ENCODE results near the gene AOPEP.

AOPEP gene

GRCh38 chr9:94979904-94980507, 253.5 kb downstream of the AOPEP start:
- no peaks in the 10 kb centered on the region for H3K36me3 ChIP-seq (ENCODE audit: control insufficient read depth in 1 of 2, insufficient read depth in 2 of 2, low read length in 2 of 2)
- H3K9ac ChIP-seq (ENCODE audit: low read depth in 1 of 2, low read length in 2 of 2) = no peak overlapping the region
- peaks cover 12 to 16% of the 10 kb centered on the region in 2 donors for H3K4me1 ChIP-seq (ENCODE audit: control insufficient read depth in 1 of 2, insufficient read depth in 2 of 2, low read length in 2 of 2)
- no peak overlapping the region for H3K27ac ChIP-seq (ENCODE audit: low read depth, low read length)
- H3K9me3 ChIP-seq (ENCODE audit: control insufficient read depth in 1 of 2, low read length in 2 of 2) = no peaks in the 10 kb centered on the region
- H3K27me3 ChIP-seq (ENCODE audit: control insufficient read depth in 1 of 2, insufficient read depth in 2 of 2, low read length in 2 of 2) = no peaks in the 10 kb centered on the region
- H3K4me3 ChIP-seq (ENCODE audit: low read depth in 1 of 2, low read length in 2 of 2) = no peak overlapping the region

GRCh38 chr9:94980947-94981722, 254.6 kb downstream of the AOPEP start:
- Histone ChIP-seq H3K27me3 (ENCODE audit: control insufficient read depth in 1 of 2, insufficient read depth in 2 of 2, low read length in 2 of 2) (no peaks in the 10 kb centered on the region), H3K4me3 (ENCODE audit: low read depth in 1 of 2, low read length in 2 of 2) (no peak overlapping the region), H3K9ac (ENCODE audit: low read depth in 1 of 2, low read length in 2 of 2) (no peak overlapping the region), H3K27ac (ENCODE audit: low read depth, low read length) (no peak overlapping the region), H3K4me1 (ENCODE audit: control insufficient read depth in 1 of 2, insufficient read depth in 2 of 2, low read length in 2 of 2) (peaks cover 4 to 7% of the 10 kb centered on the region in 2 donors), H3K9me3 (ENCODE audit: control insufficient read depth in 1 of 2, low read length in 2 of 2) (no peaks in the 10 kb centered on the region), H3K36me3 (ENCODE audit: control insufficient read depth in 1 of 2, insufficient read depth in 2 of 2, low read length in 2 of 2) (no peaks in the 10 kb centered on the region)

DNA sequence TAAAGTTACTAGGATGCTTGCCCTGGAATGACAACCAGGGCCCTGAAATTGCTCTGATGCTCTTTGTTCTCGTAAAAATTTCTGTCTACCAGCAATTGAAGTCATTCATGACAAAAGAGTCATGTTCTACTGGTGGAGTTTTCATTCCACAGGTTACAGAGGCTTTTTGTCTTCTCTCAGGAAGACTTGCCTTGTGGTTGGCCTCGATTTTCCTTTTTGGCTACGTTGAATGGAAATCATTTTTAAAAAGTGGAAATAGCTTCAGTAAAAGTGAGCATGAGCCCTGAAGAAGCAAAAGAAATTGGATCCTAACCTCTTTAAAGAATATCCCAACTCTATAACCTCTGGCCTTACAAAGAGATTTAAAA, 255.2 kb downstream of the AOPEP start:
- no peaks in the 10 kb centered on the region for H3K27me3 ChIP-seq (ENCODE audit: control insufficient read depth in 1 of 2, insufficient read depth in 2 of 2, low read length in 2 of 2)
- peaks cover 2 to 5% of the 10 kb centered on the region in 2 donors for H3K4me1 ChIP-seq (ENCODE audit: control insufficient read depth in 1 of 2, insufficient read depth in 2 of 2, low read length in 2 of 2)
- H3K9me3 ChIP-seq (ENCODE audit: control insufficient read depth in 1 of 2, low read length in 2 of 2) = no peaks in the 10 kb centered on the region
- H3K36me3 ChIP-seq (ENCODE audit: control insufficient read depth in 1 of 2, insufficient read depth in 2 of 2, low read length in 2 of 2) = no peaks in the 10 kb centered on the region
- no peak overlapping the region for H3K4me3 ChIP-seq (ENCODE audit: low read depth in 1 of 2, low read length in 2 of 2)
- H3K9ac ChIP-seq (ENCODE audit: low read depth in 1 of 2, low read length in 2 of 2) = no peak overlapping the region
- H3K27ac ChIP-seq (ENCODE audit: low read depth, low read length) = no peak overlapping the region

GRCh38 chr9:94982211-94982610, 255.7 kb downstream of the AOPEP start:
- no peaks in the 10 kb centered on the region for H3K36me3 ChIP-seq (ENCODE audit: control insufficient read depth in 1 of 2, insufficient read depth in 2 of 2, low read length in 2 of 2)
- H3K9ac ChIP-seq (ENCODE audit: low read depth in 1 of 2, low read length in 2 of 2) = no peak overlapping the region
- no peak overlapping the region for H3K27ac ChIP-seq (ENCODE audit: low read depth, low read length)
- no peaks in the 10 kb centered on the region for H3K27me3 ChIP-seq (ENCODE audit: control insufficient read depth in 1 of 2, insufficient read depth in 2 of 2, low read length in 2 of 2)
- H3K9me3 ChIP-seq (ENCODE audit: control insufficient read depth in 1 of 2, low read length in 2 of 2) = no peaks in the 10 kb centered on the region
- peaks cover 2 to 5% of the 10 kb centered on the region in 2 donors for H3K4me1 ChIP-seq (ENCODE audit: control insufficient read depth in 1 of 2, insufficient read depth in 2 of 2, low read length in 2 of 2)
- H3K4me3 ChIP-seq (ENCODE audit: low read depth in 1 of 2, low read length in 2 of 2) = no peak overlapping the region

DNA sequence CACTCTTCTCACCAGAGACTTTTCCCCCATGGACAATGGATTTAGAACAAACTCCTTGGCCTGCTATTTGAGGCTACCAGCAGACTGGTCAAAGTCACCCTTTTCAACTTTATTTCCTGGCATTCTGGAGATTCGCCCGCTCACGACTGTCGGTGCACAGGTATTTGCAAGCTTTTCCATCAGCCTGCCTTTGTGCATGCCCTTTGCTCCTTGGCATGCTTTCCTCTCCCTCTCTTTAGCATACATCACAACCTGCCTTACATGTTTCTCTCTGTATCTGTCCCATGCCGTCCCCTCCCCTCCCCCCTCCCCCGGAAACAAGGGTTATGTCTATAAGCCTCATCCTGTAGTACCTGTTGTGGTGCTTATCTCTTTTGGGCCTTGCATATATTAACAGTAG, 257.1 kb downstream of the AOPEP start:
- no peak overlapping the region for H3K27ac ChIP-seq (ENCODE audit: low read depth, low read length)
- H3K4me1 ChIP-seq (ENCODE audit: control insufficient read depth in 1 of 2, insufficient read depth in 2 of 2, low read length in 2 of 2) = peaks cover 2 to 5% of the 10 kb centered on the region in 2 donors
- H3K36me3 ChIP-seq (ENCODE audit: control insufficient read depth in 1 of 2, insufficient read depth in 2 of 2, low read length in 2 of 2) = no peaks in the 10 kb centered on the region
- no peaks in the 10 kb centered on the region for H3K9me3 ChIP-seq (ENCODE audit: control insufficient read depth in 1 of 2, low read length in 2 of 2)
- no peak overlapping the region for H3K9ac ChIP-seq (ENCODE audit: low read depth in 1 of 2, low read length in 2 of 2)
- H3K4me3 ChIP-seq (ENCODE audit: low read depth in 1 of 2, low read length in 2 of 2) = no peak overlapping the region
- no peaks in the 10 kb centered on the region for H3K27me3 ChIP-seq (ENCODE audit: control insufficient read depth in 1 of 2, insufficient read depth in 2 of 2, low read length in 2 of 2)

- Histone ChIP-seq H3K4me1 (ENCODE audit: control insufficient read depth in 1 of 2, insufficient read depth in 2 of 2, low read length in 2 of 2) (peaks cover 2 to 5% of the 10 kb centered on the region in 2 donors), H3K9me3 (ENCODE audit: control insufficient read depth in 1 of 2, low read length in 2 of 2) (no peaks in the 10 kb centered on the region), H3K27ac (ENCODE audit: low read depth, low read length) (no peak overlapping the region), H3K4me3 (ENCODE audit: low read depth in 1 of 2, low read length in 2 of 2) (no peak overlapping the region), H3K9ac (ENCODE audit: low read depth in 1 of 2, low read length in 2 of 2) (no peak overlapping the region), H3K27me3 (ENCODE audit: control insufficient read depth in 1 of 2, insufficient read depth in 2 of 2, low read length in 2 of 2) (no peaks in the 10 kb centered on the region), H3K36me3 (ENCODE audit: control insufficient read depth in 1 of 2, insufficient read depth in 2 of 2, low read length in 2 of 2) (peaks cover 0 to under 1% of the 10 kb centered on the region in 2 donors)
Observed at GRCh38 chr9:94984891-94985476, 258.5 kb downstream of the AOPEP start.

DNA sequence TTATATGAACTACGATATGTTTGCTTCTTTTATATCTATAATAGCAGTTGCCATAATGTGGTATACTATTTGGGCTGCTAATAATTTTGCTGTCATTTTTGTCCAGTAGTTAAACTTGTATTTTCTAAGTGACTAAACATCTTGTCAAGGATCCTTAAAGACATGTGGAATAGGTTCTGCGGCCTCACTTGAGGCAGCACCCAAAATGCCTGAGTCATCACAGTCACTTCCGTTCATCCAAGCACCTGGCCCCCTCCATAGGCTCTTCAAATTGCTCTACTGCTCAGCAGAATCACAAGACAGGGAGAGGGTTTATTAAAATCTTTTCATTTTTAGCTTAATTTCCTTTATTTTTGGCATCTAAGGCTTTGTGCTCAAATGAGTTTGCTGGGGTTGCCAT, 259.1 kb downstream of the AOPEP start:
- peaks cover 2 to 5% of the 10 kb centered on the region in 2 donors for H3K4me1 ChIP-seq (ENCODE audit: control insufficient read depth in 1 of 2, insufficient read depth in 2 of 2, low read length in 2 of 2)
- no peaks in the 10 kb centered on the region for H3K9me3 ChIP-seq (ENCODE audit: control insufficient read depth in 1 of 2, low read length in 2 of 2)
- no peaks in the 10 kb centered on the region for H3K27me3 ChIP-seq (ENCODE audit: control insufficient read depth in 1 of 2, insufficient read depth in 2 of 2, low read length in 2 of 2)
- peaks cover 0 to 3% of the 10 kb centered on the region in 2 donors for H3K36me3 ChIP-seq (ENCODE audit: control insufficient read depth in 1 of 2, insufficient read depth in 2 of 2, low read length in 2 of 2)
- H3K27ac ChIP-seq (ENCODE audit: low read depth, low read length) = no peak overlapping the region
- no peak overlapping the region for H3K9ac ChIP-seq (ENCODE audit: low read depth in 1 of 2, low read length in 2 of 2)
- H3K4me3 ChIP-seq (ENCODE audit: low read depth in 1 of 2, low read length in 2 of 2) = no peak overlapping the region

DNA sequence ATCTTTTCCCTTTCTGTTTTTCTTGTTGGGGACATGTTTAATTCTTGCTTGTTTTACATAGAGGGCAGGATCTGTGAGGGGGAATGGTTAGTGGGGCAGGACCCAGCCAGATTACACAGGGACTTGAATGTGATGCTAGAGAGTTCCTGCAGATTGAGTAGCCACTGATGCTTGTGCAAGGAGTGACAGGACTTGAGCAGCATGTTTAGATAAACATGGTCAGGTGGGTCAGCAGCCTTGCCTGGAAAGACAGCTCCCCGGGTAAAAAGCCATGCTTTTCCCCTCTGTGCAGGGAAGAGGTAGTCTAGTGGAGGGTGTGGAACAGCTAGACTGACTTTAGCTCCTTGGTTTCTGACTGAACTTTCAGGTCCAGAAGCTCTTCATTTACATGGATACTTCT, 261.2 kb downstream of the AOPEP start:
- H3K27ac ChIP-seq (ENCODE audit: low read depth, low read length) = no peak overlapping the region
- no peak overlapping the region for H3K9ac ChIP-seq (ENCODE audit: low read depth in 1 of 2, low read length in 2 of 2)
- H3K9me3 ChIP-seq (ENCODE audit: control insufficient read depth in 1 of 2, low read length in 2 of 2) = no peaks in the 10 kb centered on the region
- H3K36me3 ChIP-seq (ENCODE audit: control insufficient read depth in 1 of 2, insufficient read depth in 2 of 2, low read length in 2 of 2) = peaks cover 0 to 3% of the 10 kb centered on the region in 2 donors
- H3K4me3 ChIP-seq (ENCODE audit: low read depth in 1 of 2, low read length in 2 of 2) = no peak overlapping the region
- H3K27me3 ChIP-seq (ENCODE audit: control insufficient read depth in 1 of 2, insufficient read depth in 2 of 2, low read length in 2 of 2) = no peaks in the 10 kb centered on the region
- H3K4me1 ChIP-seq (ENCODE audit: control insufficient read depth in 1 of 2, insufficient read depth in 2 of 2, low read length in 2 of 2) = peaks cover 2 to 5% of the 10 kb centered on the region in 2 donors

DNA sequence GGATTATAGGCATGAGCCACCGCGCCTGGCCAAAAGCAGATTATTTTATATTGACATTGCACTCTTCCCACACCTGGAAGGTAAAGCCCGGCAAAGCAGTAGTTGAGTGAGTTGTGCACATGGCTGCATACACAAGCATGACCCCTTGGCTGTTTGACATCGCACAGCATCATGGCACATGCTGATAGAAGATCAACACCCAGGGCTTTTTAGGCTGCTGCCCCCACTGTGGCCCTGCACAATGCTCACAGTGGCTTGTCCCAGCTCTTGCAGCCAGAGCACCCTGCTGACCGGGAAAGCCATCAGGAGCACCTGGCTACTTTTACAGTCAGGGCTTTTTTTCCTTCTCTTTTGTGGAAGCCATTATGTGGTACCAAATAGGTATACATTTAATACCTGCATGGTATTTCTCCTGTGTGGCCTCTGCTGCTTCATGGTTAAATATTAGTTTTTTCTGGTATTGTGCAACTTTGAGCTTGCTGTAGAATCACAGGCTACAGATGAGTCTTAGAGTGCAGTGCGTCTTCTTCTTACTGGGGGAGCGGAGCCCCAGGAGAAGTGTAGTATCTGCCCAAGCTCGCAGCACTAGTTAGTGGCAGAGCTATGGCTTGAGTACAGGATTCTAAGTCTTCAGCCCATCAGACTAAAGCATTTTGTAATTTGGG, 264.5 kb downstream of the AOPEP start:
- Histone ChIP-seq H3K27me3 (ENCODE audit: control insufficient read depth in 1 of 2, insufficient read depth in 2 of 2, low read length in 2 of 2) (no peaks in the 10 kb centered on the region), H3K4me3 (ENCODE audit: low read depth in 1 of 2, low read length in 2 of 2) (no peak overlapping the region), H3K27ac (ENCODE audit: low read depth, low read length) (no peak overlapping the region), H3K36me3 (ENCODE audit: control insufficient read depth in 1 of 2, insufficient read depth in 2 of 2, low read length in 2 of 2) (peaks cover 0 to 3% of the 10 kb centered on the region in 2 donors), H3K9me3 (ENCODE audit: control insufficient read depth in 1 of 2, low read length in 2 of 2) (no peaks in the 10 kb centered on the region), H3K9ac (ENCODE audit: low read depth in 1 of 2, low read length in 2 of 2) (no peak overlapping the region), H3K4me1 (ENCODE audit: control insufficient read depth in 1 of 2, insufficient read depth in 2 of 2, low read length in 2 of 2) (no peaks in the 10 kb centered on the region)
